K562 (cell line): Measurements from ENCODE around the gene ADPGK. TPM values are rescaled to one million over a fixed set of nuclear protein-coding genes. Genes with fewer than 3 reads are reported as not detected.
A peak's percentile ranks its signal among the peaks of the same experiment; 100 is the strongest.

Experiments used
- BRCA1 ChIP-seq, 2 experiments: fragments of 450-650 bp in 1 of 2; sonication (generic) in 1 of 2; formaldehyde crosslinking in 1 of 2; IDR thresholded peaks; 2 replicates each; pipeline versions ENCODE4 v1.5.0 to v1.6.1; 2017 to 2020; ENCODE audit warnings: mild to moderate bottlenecking in 1 of 2, missing genetic modification reagents in 1 of 2
- CREB3L1 ChIP-seq: fragments of 450-650 bp; IDR thresholded peaks from 2 replicates; pipeline ENCODE4 v1.6.1; 2014; ENCODE audit warnings: low read depth, mild to moderate bottlenecking, moderate library complexity, borderline replicate concordance
- CTCF ChIP-seq, 3 experiments: IDR thresholded peaks in 2 of 3; conservative IDR thresholded peaks in 1 of 3; 2 replicates each; pipeline ENCODE4 v1.5.1; 2011 to 2012; ENCODE audit warnings: low read length in 3 of 3, mild to moderate bottlenecking in 3 of 3, control low read depth in 2 of 3, improper control_type of control experiment in 1 of 3, inconsistent platforms in 1 of 3, low read depth in 1 of 3, mixed read lengths in 1 of 3, moderate library complexity in 1 of 3; ENCODE audit not compliant: insufficient read depth in 2 of 3
- E2F5 ChIP-seq: sonication (generic); formaldehyde crosslinking; IDR thresholded peaks from 2 replicates; pipeline ENCODE4 v1.8.0; 2022; ENCODE audit warnings: mild to moderate bottlenecking, missing genetic modification reagents
- FUS ChIP-seq: fragments of 200-400 bp; formaldehyde crosslinking; optimal IDR thresholded peaks from 2 replicates; pipeline ENCODE3; 2017; ENCODE audit warnings: low read depth, low read length
- HSF4 ChIP-seq: fragments of 250-450 bp; sonication (Bioruptor Pico); IDR thresholded peaks from 2 replicates; pipeline ENCODE4 v2.1.2; 2022; ENCODE audit warnings: mild to moderate bottlenecking, moderate library complexity, borderline replicate concordance
- MYC ChIP-seq, 2 experiments: fragments of 250-450 bp in 1 of 2; sonication (Bioruptor Pico) in 1 of 2; IDR thresholded peaks; 2 replicates each; pipeline versions ENCODE4 v1.5.1 to v1.6.1; 2012 to 2021; ENCODE audit warnings: low read depth in 2 of 2, borderline replicate concordance in 1 of 2, improper control_type of control experiment in 1 of 2, low read length in 1 of 2, mild to moderate bottlenecking in 1 of 2, moderate library complexity in 1 of 2
- NFIC ChIP-seq: fragments of 450-650 bp; IDR thresholded peaks from 2 replicates; pipeline ENCODE4 v1.6.1; 2017; ENCODE audit warnings: mild to moderate bottlenecking, inconsistent platforms
- POLR3A ChIP-seq: IDR thresholded peaks from 2 replicates; pipeline ENCODE4 v1.6.1; 2011; ENCODE audit warnings: borderline replicate concordance, mild to moderate bottlenecking, moderate library complexity; ENCODE audit not compliant: insufficient read length, insufficient read depth; ENCODE audit errors: extremely low read depth
- RB1 ChIP-seq: fragments of 450-650 bp; IDR thresholded peaks from 2 replicates; pipeline ENCODE4 v1.6.1; 2017; ENCODE audit warnings: low read depth, mild to moderate bottlenecking
- SAFB ChIP-seq: fragments of 200-400 bp; formaldehyde crosslinking; IDR thresholded peaks from 2 replicates; pipeline ENCODE4 v1.6.1; 2017; ENCODE audit warnings: low read depth, low read length, borderline replicate concordance
- SPI1 ChIP-seq: IDR thresholded peaks from 2 replicates; pipeline ENCODE4 v1.6.1; 2011; ENCODE audit warnings: low read depth, low read length, control low read depth, borderline replicate concordance
- SUPT5H ChIP-seq: fragments of 450-650 bp; IDR thresholded peaks from 2 replicates; pipeline ENCODE4 v1.6.1; 2016
- polyA plus RNA-seq, 8 experiments: library from polyadenylated mRNA; depleted of rRNA in 4 of 8; stranded (reverse) in 5 of 8; unstranded in 3 of 8; fragments of >200 nt; fragmentation: Nextera tagmentation in 2 of 8; fragmentation: Illumina TruSeq in 1 of 8; extraction: Ambion mirVana in 2 of 8; extraction: Trizol in 1 of 8; gene quantifications; 2 replicates each; pipeline versions ENCODE4 v1.2.1 to v1.2.3, GENCODE V29; 2011 to 2014; ENCODE audit warnings: inconsistent platforms in 1 of 8, missing spikeins in 1 of 8
- total RNA-seq, 7 experiments: library from RNA; depleted of rRNA in 6 of 7; stranded (reverse); fragments of >200 nt in 6 of 7; fragmentation: Illumina TruSeq in 2 of 7; extraction: Trizol in 2 of 7; gene quantifications; 2 replicates each; pipeline versions ENCODE4 v1.2.1 to v1.2.3, GENCODE V29; 2011 to 2021; ENCODE audit warnings: low replicate concordance in 1 of 7

ADPGK gene
- total and polyA plus RNA-seq, 9 of the 15 experiments (the other 6 are each of a cell fraction or from before 2014, with no cell fraction given), result 13.4 to 97.4 (median 48.5) TPM

- TF ChIP-seq CREB3L1 (peak; percentile 91), RB1 (no peak), FUS (peak; percentile 58), CTCF (IDR thresholded peaks at IDR 0.05 in 2 of 3, conservative IDR thresholded peaks at IDR 0.05 in 1 of 3; ENCODE audit: insufficient read depth in 2 of 3, low read depth in 1 of 3, low read length in 3 of 3) (peak in 1 of 3 experiments; percentile 3; a peak in 1 of 6 replicates), SAFB (peak; percentile 62; the same call in 1 of the 2 replicates), MYC (IDR thresholded peaks at IDR 0.05; ENCODE audit: low read depth, low read length) (peak; percentile 60), MYC (CRISPR knock-in tag; IDR thresholded peaks at IDR 0.05; ENCODE audit: borderline replicate concordance, low read depth) (no peak), POLR3A (no peak), HSF4 (CRISPR knock-in tag) (no peak), SPI1 (peak; percentile 60; the same call in 1 of the 2 replicates), E2F5 (0 out of 2 replicates have a peak, but pooled peaks have one; percentile 28), NFIC (peak; percentile 20; the same call in 1 of the 2 replicates), SUPT5H (no peak), BRCA1 (IDR thresholded peaks at IDR 0.05) (no peak), BRCA1 (CRISPR knock-in tag; IDR thresholded peaks at IDR 0.05) (0 out of 2 replicates have a peak, but pooled peaks have one; percentile 46)
These were observed 436 bp downstream of the ADPGK start (continued) for GRCh38 chr15:72783004-72783639.
